C4-2B (cell line): ENCODE measurements around the gene HDGFL3.
"Not testable (repeated sequence)": the region's sequence is repeated elsewhere in the genome, so short reads cannot be mapped to it uniquely, and the experiment has no call there.

Source experiments
- ZFX ChIP-seq: fragments of 450-650 bp; IDR thresholded peaks from 2 replicates; pipeline ENCODE4 v1.6.1; 2017
- TF ChIP-seq, protein P1 (sequence below): fragments of 450-650 bp; conservative IDR thresholded peaks from 2 replicates; pipeline ENCODE4 v1.5.1; 2017; ENCODE audit warnings: mild to moderate bottlenecking

GRCh38 chr15:83085461-83085860, 122.2 kb downstream of the HDGFL3 start:
- TF ChIP-seq, protein P1, sequence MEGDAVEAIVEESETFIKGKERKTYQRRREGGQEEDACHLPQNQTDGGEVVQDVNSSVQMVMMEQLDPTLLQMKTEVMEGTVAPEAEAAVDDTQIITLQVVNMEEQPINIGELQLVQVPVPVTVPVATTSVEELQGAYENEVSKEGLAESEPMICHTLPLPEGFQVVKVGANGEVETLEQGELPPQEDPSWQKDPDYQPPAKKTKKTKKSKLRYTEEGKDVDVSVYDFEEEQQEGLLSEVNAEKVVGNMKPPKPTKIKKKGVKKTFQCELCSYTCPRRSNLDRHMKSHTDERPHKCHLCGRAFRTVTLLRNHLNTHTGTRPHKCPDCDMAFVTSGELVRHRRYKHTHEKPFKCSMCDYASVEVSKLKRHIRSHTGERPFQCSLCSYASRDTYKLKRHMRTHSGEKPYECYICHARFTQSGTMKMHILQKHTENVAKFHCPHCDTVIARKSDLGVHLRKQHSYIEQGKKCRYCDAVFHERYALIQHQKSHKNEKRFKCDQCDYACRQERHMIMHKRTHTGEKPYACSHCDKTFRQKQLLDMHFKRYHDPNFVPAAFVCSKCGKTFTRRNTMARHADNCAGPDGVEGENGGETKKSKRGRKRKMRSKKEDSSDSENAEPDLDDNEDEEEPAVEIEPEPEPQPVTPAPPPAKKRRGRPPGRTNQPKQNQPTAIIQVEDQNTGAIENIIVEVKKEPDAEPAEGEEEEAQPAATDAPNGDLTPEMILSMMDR, result not testable (repeated sequence)
- not testable (repeated sequence) for TF ChIP-seq ZFX
